ENCODE data around the gene ROR2. TPM values are rescaled to one million over a fixed set of nuclear protein-coding genes. Genes with fewer than 3 reads are reported as not detected.

The ROR2 gene
- total and polyA plus RNA-seq, 2 of the 13 experiments (the other 11 are each of a cell fraction or from before 2014, with no cell fraction given) = not detected

DNA sequence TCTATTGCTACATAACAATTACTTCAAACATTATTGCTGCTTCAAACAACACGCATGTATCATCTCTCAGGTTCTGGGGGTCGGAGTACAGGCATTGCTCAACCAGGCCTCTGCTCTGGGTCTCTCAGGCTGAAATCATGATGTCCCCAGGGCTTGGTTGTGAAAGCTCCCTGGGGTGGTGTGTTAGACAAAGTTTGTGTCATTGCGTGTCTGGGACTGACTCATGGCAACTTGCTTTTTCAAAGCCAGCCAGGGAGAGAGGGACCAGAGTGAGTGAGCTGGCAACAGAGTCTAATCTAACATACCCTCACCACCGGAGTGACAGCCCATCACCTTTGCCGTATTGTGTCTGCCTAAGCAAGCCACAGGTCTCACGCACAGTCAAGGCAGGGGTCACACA is 267.2 kb downstream of the ROR2 start:
- H3K27ac ChIP-seq (ENCODE audit: extremely low read length, insufficient read depth, low read length) = no peak overlapping the region
- no TSS peak for BruUV-seq (replicated peaks)
- no peaks in the 10 kb centered on the region for H3K79me2 ChIP-seq (ENCODE audit: insufficient read depth, low read length)
- in situ Hi-C loops (cut with HindIII; ENCODE audit: extremely low pct_ligation_motif_present, low pct_unique_long_range_greater_than_20kb) (loop anchor here (5.0 kb wide), 1 partner anchor 766 kb away; no protein-coding TSS in a partner anchor), intact Hi-C loops (cut with micrococcal nuclease; ENCODE audit: unreplicated experiment) (no loop called here)
- H3K9ac ChIP-seq (ENCODE audit: insufficient read depth, low read depth, low read length) = no peak overlapping the region
- H3K4me3 ChIP-seq (replicated peaks in 1 of 3; ENCODE audit: insufficient read depth in 1 of 3, low read depth in 2 of 3, low read length in 3 of 3) = no peak overlapping the region
- peak; percentile 28 for FAIRE-seq
- no peaks in the 10 kb centered on the region for H4K20me1 ChIP-seq (ENCODE audit: insufficient read depth, low read length)
- CTCF ChIA-PET (ENCODE audit: low intra/inter-chr PET ratio, low total read pairs) = interaction anchor here (2.8 kb wide), 1 partner anchor 768 kb away, joined by 12 read pairs; no protein-coding TSS in a partner anchor
- no peaks in the 10 kb centered on the region for H3K4me1 ChIP-seq (ENCODE audit: insufficient read depth, low read length)
- POLR2A ChIA-PET = no interaction called here
- H3K4me2 ChIP-seq (ENCODE audit: low read depth, low read length) = no peak overlapping the region
- TF ChIP-seq CSRNP1 (CRISPR knock-in tag; IDR thresholded peaks at IDR 0.05) (no peak), DRAP1 (CRISPR knock-in tag; IDR thresholded peaks at IDR 0.05) (no peak), CEBPB (IDR thresholded peaks at IDR 0.05; ENCODE audit: borderline replicate concordance, low read depth, low read length) (peak; percentile 34; the same call in 1 of the 2 replicates), ZNF224 (CRISPR knock-in tag; IDR thresholded peaks at IDR 0.05) (no peak), ZNF747 (CRISPR knock-in tag; IDR thresholded peaks at IDR 0.05; ENCODE audit: borderline replicate concordance) (no peak), CEBPG (CRISPR knock-in tag; IDR thresholded peaks at IDR 0.05) (no peak)
- WGBS (ENCODE audit: low lambda C conversion rate) = 10% methylated on average over 4 of the region's 6 CpGs
- H3K36me3 ChIP-seq (replicated peaks in 1 of 2; ENCODE audit: control insufficient read depth in 1 of 2, insufficient read depth in 2 of 2, low read length in 2 of 2) = no peaks in the 10 kb centered on the region
- H2AFZ ChIP-seq (ENCODE audit: low read length) = no peak overlapping the region
- ATAC-seq = no peak
- no peak for DNase-seq (ENCODE audit: low spot score)
- H3K27me3 ChIP-seq (ENCODE audit: control insufficient read depth in 1 of 2, insufficient read depth in 2 of 2, low read length in 2 of 2) = peaks cover 2 to 12% of the 10 kb centered on the region in 2 experiments; a peak in 3 of 5 replicates
- H3K9me3 ChIP-seq (ENCODE audit: low read length) = no peaks in the 10 kb centered on the region
